Measurements from ENCODE around the gene PPP2R5D. TPM values are rescaled to one million over a fixed set of nuclear protein-coding genes. Genes with fewer than 3 reads are reported as not detected.

PPP2R5D gene
- total and polyA plus RNA-seq, 2 of the 4 experiments (the other 2 are of a cell fraction) = 55.6 to 68.8 TPM

DNA sequence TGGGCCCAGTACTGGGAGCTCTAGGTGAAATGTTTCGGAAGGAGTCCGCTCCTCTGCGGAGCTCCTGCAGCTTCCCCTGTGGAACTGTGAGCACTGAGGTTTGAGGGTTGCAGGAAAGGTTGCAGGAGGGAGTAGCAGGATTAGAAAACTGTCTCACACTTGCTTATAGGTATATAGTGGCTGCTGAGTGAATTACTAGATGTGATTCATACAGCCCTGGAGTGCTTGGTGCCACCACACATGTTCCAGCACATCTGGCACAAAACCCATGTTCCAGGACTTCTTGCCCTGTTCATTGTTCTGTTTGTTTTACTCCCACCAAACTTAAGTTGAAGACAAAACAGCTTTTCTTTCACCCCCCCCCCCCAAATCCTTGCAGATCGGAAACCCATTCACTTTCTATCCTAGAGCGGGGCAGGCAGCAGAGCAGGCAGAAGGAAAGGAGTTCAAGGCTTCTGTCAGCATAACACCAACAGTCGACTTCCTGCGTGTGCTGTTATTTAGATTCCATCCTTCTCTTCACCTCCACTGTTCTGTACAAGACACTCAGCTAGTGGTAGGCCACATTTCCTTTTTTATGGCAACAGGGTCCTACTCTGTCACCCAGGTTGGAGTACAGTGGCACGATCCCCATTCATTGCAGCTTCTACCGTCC lies 4.7 kb upstream of the PPP2R5D start:
- Histone ChIP-seq H4K5ac (ENCODE audit: low read depth, low read length) (peak overlapping the region; percentile 50), H2BK5ac (ENCODE audit: low read depth, low read length, poor library complexity, severe bottlenecking) (peak overlapping the region; percentile 72), H2BK15ac (ENCODE audit: low read depth, low read length) (peak overlapping the region; percentile 33; the same call in 1 of the 3 replicates), H2AK5ac (ENCODE audit: low read depth, low read length) (peak overlapping the region; percentile 93), H3K4ac (ENCODE audit: low read depth, low read length) (peak overlapping the region; percentile 92), H4K91ac (ENCODE audit: insufficient read depth, low read depth, low read length) (peak overlapping the region; percentile 85), H3K4me1 (ENCODE audit: control insufficient read depth, insufficient read depth, low read length) (peaks cover 5% of the 10 kb centered on the region), H3K27ac (ENCODE audit: insufficient read depth, low read length) (peak overlapping the region; percentile 52), H3K79me1 (ENCODE audit: low read depth in 1 of 2, low read length in 2 of 2) (peaks cover 9 to 40% of the 10 kb centered on the region in 2 experiments), H2AFZ (replicated peaks; ENCODE audit: low read length, poor library complexity) (peak overlapping the region; percentile 94), H3K56ac (ENCODE audit: extremely low read depth, insufficient read depth, low read length) (peak overlapping the region; percentile 89), H2AK9ac (replicated peaks; ENCODE audit: low read depth, low read length, poor library complexity) (peak overlapping the region; percentile 99), H4K8ac (ENCODE audit: low read depth in 2 of 2, low read length in 2 of 2) (peak overlapping the region; percentile 82 to 99), H3K9me3 (ENCODE audit: control insufficient read depth, insufficient read depth, low read length) (no peaks in the 10 kb centered on the region), H3K27me3 (ENCODE audit: control insufficient read depth, insufficient read depth, low read length) (no peaks in the 10 kb centered on the region), H3K4me2 (ENCODE audit: low read depth, low read length) (peak overlapping the region; percentile 86), H2BK20ac (ENCODE audit: low read depth, low read length) (peak overlapping the region; percentile 51), H2BK120ac (ENCODE audit: low read depth, low read length) (peak overlapping the region; percentile 50; the same call in 1 of the 2 replicates), H3K36me3 (ENCODE audit: control insufficient read depth, insufficient read depth, low read length) (peaks cover 4% of the 10 kb centered on the region; the same call in 1 of the 2 replicates), H3K23ac (ENCODE audit: low read depth, low read length) (peak overlapping the region; percentile 64; the same call in 1 of the 2 replicates), H3K18ac (ENCODE audit: low read depth, low read length) (peak overlapping the region; percentile 39), H3K9ac (ENCODE audit: low read depth, low read length) (peak overlapping the region; percentile 78), H3K4me3 (ENCODE audit: insufficient read depth, low read depth, low read length) (peak overlapping the region; percentile 68), H4K20me1 (ENCODE audit: insufficient read depth, low read length) (peaks cover 9% of the 10 kb centered on the region; the same call in 1 of the 2 replicates), H3K9me1 (ENCODE audit: insufficient read depth, low read length) (peaks cover 11% of the 10 kb centered on the region), H3K14ac (replicated peaks; ENCODE audit: low read depth, low read length) (peak overlapping the region; percentile 88)
- in situ Hi-C loops (cut with MboI; ENCODE audit: low sequenced_read_pairs) = loop anchor here (5.0 kb wide), 1 partner anchor 47 kb away; no protein-coding TSS in a partner anchor
- peak; percentile 0; the same call in 1 of the 2 replicates for ATAC-seq (ENCODE audit: low read depth)
- CTCF ChIA-PET = no interaction called here
- intact Hi-C loops (cut with micrococcal nuclease) = loop anchor here (2.0 to 5.0 kb wide), 2 partner anchors 51 to 77 kb away; partner anchors contain the start of gene CNPY3
- no TSS peak for BruUV-seq (replicated peaks)
- WGBS, 2 experiments (ENCODE audit: extremely low coverage in 2 of 2, insufficient read length in 1 of 2) = 60% methylated on average over 2 of the region's 9 CpGs; no CpG with 5 or more reads in 1 of the 2 experiments
- peak; percentile 45 for DNase-seq
- dilution Hi-C loops (cut with HindIII; ENCODE audit: low sequenced_read_pairs, unreplicated experiment) = no loop called here
- POLR2A ChIA-PET (ENCODE audit: unreplicated experiment) = no interaction called here
- no peak for TF ChIP-seq MAZ (IDR thresholded peaks at IDR 0.05; ENCODE audit: borderline replicate concordance, low read depth, low read length)
- TF ChIP-seq MXI1 (IDR thresholded peaks at IDR 0.05; ENCODE audit: borderline replicate concordance, low read depth, low read length) = no peak
- no peak for TF ChIP-seq CHD1 (IDR thresholded peaks at IDR 0.05; ENCODE audit: low read depth, low read length)
- TF ChIP-seq MAFK (IDR thresholded peaks at IDR 0.05; ENCODE audit: low read depth, low read length) = no peak
- TF ChIP-seq RCOR1 (IDR thresholded peaks at IDR 0.05; ENCODE audit: insufficient replicate concordance, low read length) = no peak
- TF ChIP-seq BHLHE40 (IDR thresholded peaks at IDR 0.05; ENCODE audit: low read depth, low read length) = no peak
- no peak for TF ChIP-seq RFX5 (IDR thresholded peaks at IDR 0.05; ENCODE audit: low read depth, low read length)
- no peak for TF ChIP-seq RAD21 (IDR thresholded peaks at IDR 0.05; ENCODE audit: low read length)
- TF ChIP-seq USF2 (IDR thresholded peaks at IDR 0.05; ENCODE audit: low read depth, low read length) = no peak
- TF ChIP-seq SMC3 (IDR thresholded peaks at IDR 0.05; ENCODE audit: low read depth, low read length) = no peak
- TF ChIP-seq, protein P1, sequence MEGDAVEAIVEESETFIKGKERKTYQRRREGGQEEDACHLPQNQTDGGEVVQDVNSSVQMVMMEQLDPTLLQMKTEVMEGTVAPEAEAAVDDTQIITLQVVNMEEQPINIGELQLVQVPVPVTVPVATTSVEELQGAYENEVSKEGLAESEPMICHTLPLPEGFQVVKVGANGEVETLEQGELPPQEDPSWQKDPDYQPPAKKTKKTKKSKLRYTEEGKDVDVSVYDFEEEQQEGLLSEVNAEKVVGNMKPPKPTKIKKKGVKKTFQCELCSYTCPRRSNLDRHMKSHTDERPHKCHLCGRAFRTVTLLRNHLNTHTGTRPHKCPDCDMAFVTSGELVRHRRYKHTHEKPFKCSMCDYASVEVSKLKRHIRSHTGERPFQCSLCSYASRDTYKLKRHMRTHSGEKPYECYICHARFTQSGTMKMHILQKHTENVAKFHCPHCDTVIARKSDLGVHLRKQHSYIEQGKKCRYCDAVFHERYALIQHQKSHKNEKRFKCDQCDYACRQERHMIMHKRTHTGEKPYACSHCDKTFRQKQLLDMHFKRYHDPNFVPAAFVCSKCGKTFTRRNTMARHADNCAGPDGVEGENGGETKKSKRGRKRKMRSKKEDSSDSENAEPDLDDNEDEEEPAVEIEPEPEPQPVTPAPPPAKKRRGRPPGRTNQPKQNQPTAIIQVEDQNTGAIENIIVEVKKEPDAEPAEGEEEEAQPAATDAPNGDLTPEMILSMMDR (conservative IDR thresholded peaks at IDR 0.05; ENCODE audit: low read depth, low read length) = no peak
- no peak for TF ChIP-seq ELK1 (IDR thresholded peaks at IDR 0.05; ENCODE audit: borderline replicate concordance, low read depth, low read length)
- TF ChIP-seq NFE2L2 (IDR thresholded peaks at IDR 0.05; ENCODE audit: low read depth, low read length) = no peak
- no peak for TF ChIP-seq CEBPB (IDR thresholded peaks at IDR 0.05; ENCODE audit: low read depth, low read length)

Data from IMR-90 (cell line).